Muscle of leg (tissue), 11 donors: Measurements from ENCODE around the gene ZBP1. TPM values are rescaled to one million over a fixed set of nuclear protein-coding genes. Genes with fewer than 3 reads are reported as not detected.

ENCODE experiments used
- DNase-seq: peaks from one replicate; pipeline ENCODE4 v3.0.0; 2013
- H3K27ac ChIP-seq: one replicate; pipeline ENCODE4 v1.5.1; 2013; ENCODE audit warnings: mild to moderate bottlenecking, low read length, control low read depth
- H3K27me3 ChIP-seq: one replicate; pipeline ENCODE4 v1.6.1; 2013; ENCODE audit warnings: low read length; ENCODE audit not compliant: control insufficient read depth, insufficient read depth
- H3K36me3 ChIP-seq: one replicate; pipeline ENCODE4 v1.6.1; 2013; ENCODE audit warnings: low read length; ENCODE audit not compliant: control insufficient read depth, insufficient read depth
- H3K4me1 ChIP-seq: one replicate; pipeline ENCODE4 v1.6.1; 2013; ENCODE audit warnings: low read length; ENCODE audit not compliant: control insufficient read depth, insufficient read depth
- H3K4me3 ChIP-seq: one replicate; pipeline ENCODE4 v1.5.1; 2013; ENCODE audit warnings: low read length, control low read depth
- H3K9me3 ChIP-seq: replicated peaks from 2 replicates; pipeline ENCODE4 v1.6.1; 2013; ENCODE audit warnings: low read depth, low read length; ENCODE audit not compliant: control insufficient read depth
- WGBS: methylation state at CpG from one replicate; pipeline ENCODE4 v1.1.5; 2013; ENCODE audit warnings: missing lambda C conversion rate; ENCODE audit not compliant: insufficient coverage; 5-methylcytosine and 5-hydroxymethylcytosine counted together
- polyA plus RNA-seq, 8 donors: library from polyadenylated mRNA; unstranded; fragments of 120-200 nt; gene quantifications; one replicate each; pipeline versions ENCODE4 v1.2.1 to v1.2.3, GENCODE V29; 2013; ENCODE audit warnings: inconsistent platforms in 1 of 8, low replicate concordance in 1 of 8; ENCODE audit not compliant: insufficient read length in 8 of 8, insufficient read depth in 1 of 8
- total RNA-seq: library from RNA; stranded (reverse); fragments of 120-200 nt; gene quantifications from one replicate; pipeline ENCODE4 v1.2.4, GENCODE V29; 2013

The ZBP1 gene
- total and polyA plus RNA-seq, 9 donors, result 0.04 to 0.18 (median 0.11) TPM; not detected in 3

DNA sequence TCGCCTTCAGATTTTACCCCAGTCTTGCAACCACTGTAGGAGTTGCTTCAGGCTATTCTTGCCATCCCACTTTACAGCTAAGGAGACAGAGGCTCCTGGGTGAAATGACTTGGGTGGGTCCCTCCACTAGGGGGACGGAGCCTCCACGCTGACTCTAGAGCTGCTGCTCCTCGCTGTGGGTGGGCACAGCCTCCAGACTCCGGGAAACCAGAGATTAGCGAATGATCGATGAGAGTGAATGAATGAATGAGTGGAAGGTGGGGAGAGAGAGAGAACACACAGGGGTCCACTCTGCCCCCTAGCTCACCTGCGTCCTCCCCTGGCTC is 10.4 kb downstream of the ZBP1 start:
- Histone ChIP-seq H3K27ac (no peak overlapping the region), H3K27me3 (peaks cover 6% of the 10 kb centered on the region), H3K4me3 (no peak overlapping the region), H3K9me3 (no peaks in the 10 kb centered on the region), H3K36me3 (no peaks in the 10 kb centered on the region), H3K4me1 (no peaks in the 10 kb centered on the region)
- no peak for DNase-seq
- 67% methylated on average over 6 of the region's 8 CpGs for WGBS

DNA sequence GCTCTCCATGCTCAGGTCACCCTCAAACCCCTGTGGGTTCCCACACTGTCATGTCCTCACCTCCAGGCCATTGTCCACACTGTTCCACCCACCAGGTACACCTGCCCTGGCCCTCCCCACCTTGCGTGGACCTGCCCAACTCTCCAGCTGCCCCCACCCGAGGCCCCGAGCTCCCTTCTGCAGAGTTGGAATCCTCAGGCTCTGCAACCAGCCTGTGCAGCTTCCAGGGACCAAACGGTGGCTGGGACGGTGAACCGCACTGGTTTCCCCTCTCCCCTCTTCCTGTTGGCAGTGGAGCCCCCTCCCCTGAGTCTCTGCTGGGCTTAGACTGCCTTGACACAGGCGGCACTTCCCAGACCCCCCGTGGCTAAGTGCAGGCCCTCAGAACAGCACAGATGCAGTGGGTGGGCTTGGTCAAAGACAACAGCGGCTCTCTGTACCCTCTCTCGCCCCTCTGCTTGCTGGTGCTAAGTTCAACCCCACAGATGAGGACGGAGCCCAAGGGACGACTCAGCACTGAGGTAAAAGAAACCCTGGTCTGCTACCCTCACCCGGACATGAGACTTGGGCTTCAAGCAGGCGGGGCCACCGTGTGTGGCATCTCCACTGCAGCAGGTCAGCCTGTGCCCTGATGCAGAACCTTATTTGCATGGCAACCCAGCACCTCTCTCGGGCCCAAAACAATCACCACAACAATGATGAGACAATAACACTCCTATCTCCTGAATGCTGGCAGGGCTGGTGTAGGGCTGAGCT is 11.0 kb downstream of the ZBP1 start:
- Histone ChIP-seq H3K36me3 (no peaks in the 10 kb centered on the region), H3K27me3 (peaks cover 6% of the 10 kb centered on the region), H3K27ac (no peak overlapping the region), H3K4me1 (no peaks in the 10 kb centered on the region), H3K9me3 (no peaks in the 10 kb centered on the region), H3K4me3 (no peak overlapping the region)
- DNase-seq, result no peak
- WGBS, result 67% methylated on average over 15 of the region's 16 CpGs

DNA sequence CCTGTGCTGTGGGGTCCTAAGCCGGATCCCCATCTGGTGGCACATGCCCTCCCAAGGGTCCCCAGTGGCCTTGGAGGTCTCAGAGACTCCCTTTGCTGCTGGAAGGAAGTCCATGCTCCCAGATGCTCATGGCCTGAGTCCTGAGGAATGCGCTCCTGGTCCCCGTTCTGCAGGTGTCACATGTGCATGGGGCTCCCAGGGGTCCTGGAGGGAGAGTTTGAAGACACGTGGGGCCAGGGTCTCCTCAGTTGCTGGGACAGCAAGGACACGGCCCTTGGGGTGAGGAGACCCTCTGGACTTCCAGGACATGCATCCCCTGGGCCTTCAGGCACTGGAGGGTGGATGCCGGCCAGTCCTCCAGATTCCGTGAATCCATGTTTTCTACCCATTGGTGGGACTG is 11.7 kb downstream of the ZBP1 start:
- no peak overlapping the region for H3K27ac ChIP-seq
- no peak for DNase-seq
- H3K9me3 ChIP-seq, result no peaks in the 10 kb centered on the region
- H3K36me3 ChIP-seq, result no peaks in the 10 kb centered on the region
- 67% methylated on average over 5 of the region's 7 CpGs for WGBS
- H3K27me3 ChIP-seq, result peaks cover 6% of the 10 kb centered on the region
- H3K4me1 ChIP-seq, result no peaks in the 10 kb centered on the region
- no peak overlapping the region for H3K4me3 ChIP-seq

- DNase-seq, result no peak
- no peaks in the 10 kb centered on the region for H3K36me3 ChIP-seq
- no peak overlapping the region for H3K27ac ChIP-seq
- WGBS, result no CpG with 5 or more reads among the region's 5 CpGs
- no peaks in the 10 kb centered on the region for H3K9me3 ChIP-seq
- no peak overlapping the region for H3K4me3 ChIP-seq
- no peaks in the 10 kb centered on the region for H3K4me1 ChIP-seq
- peaks cover 3% of the 10 kb centered on the region for H3K27me3 ChIP-seq
Observed at GRCh38 chr20:57605878-57606277, 14.3 kb downstream of the ZBP1 start.

DNA sequence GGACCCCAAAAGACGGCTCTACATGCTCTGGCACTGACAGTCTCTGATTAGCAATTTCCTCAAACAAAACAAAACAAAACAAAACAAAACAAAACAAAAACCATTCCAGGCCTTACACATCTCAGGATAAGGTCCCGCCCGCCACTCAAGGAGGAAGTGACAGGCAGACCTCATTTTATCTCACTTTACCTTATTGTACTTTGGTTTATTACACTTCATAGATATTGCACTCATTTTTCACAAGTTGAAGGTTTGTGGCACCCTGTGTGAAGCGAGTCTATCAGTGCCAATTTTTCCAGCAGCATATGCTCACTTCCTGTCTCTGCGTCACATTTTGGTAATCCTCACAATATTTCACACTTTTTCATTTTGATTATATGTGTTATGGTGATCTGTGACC is 15.2 kb downstream of the ZBP1 start:
- no peaks in the 10 kb centered on the region for H3K36me3 ChIP-seq
- no peaks in the 10 kb centered on the region for H3K9me3 ChIP-seq
- 78% methylated on average over 3 of the region's 5 CpGs for WGBS
- H3K27me3 ChIP-seq, result peaks cover 3% of the 10 kb centered on the region
- H3K4me3 ChIP-seq, result no peak overlapping the region
- no peak for DNase-seq
- H3K27ac ChIP-seq, result no peak overlapping the region
- H3K4me1 ChIP-seq, result no peaks in the 10 kb centered on the region

GRCh38 chr20:57603120-57603519 is 17.1 kb downstream of the ZBP1 start:
- 83% methylated on average over 10 of the region's 10 CpGs for WGBS
- H3K4me1 ChIP-seq, result no peaks in the 10 kb centered on the region
- no peaks in the 10 kb centered on the region for H3K27me3 ChIP-seq
- no peak for DNase-seq
- no peaks in the 10 kb centered on the region for H3K36me3 ChIP-seq
- H3K4me3 ChIP-seq, result no peak overlapping the region
- H3K27ac ChIP-seq, result no peak overlapping the region
- no peaks in the 10 kb centered on the region for H3K9me3 ChIP-seq

- 73% methylated on average over 5 of the region's 5 CpGs for WGBS
- Histone ChIP-seq H3K4me3 (no peak overlapping the region), H3K36me3 (no peaks in the 10 kb centered on the region), H3K4me1 (peaks cover 5% of the 10 kb centered on the region), H3K9me3 (no peaks in the 10 kb centered on the region), H3K27me3 (no peaks in the 10 kb centered on the region), H3K27ac (no peak overlapping the region)
- DNase-seq, result no peak
Observed at GRCh38 chr20:57601737-57602136, 18.5 kb downstream of the ZBP1 start.

DNA sequence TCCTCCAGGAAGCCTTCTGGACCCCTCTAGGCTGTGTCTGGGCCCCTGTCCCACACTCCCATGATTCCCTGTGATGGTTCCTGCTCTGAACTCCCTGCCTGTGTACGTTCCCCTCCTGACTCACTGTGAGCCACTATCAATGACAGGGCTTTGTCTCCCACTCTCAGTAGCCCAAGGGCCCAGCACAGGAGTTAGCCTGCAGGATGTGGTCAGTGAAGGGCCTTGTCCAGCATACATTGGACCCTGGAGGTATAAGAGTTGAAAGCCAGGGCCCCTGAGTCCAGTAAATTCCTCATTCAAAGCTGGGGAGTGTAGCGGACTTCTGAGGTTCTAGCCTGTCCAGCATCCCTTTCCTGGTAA is 19.0 kb downstream of the ZBP1 start:
- no CpG with 5 or more reads among the region's 2 CpGs for WGBS
- H3K9me3 ChIP-seq, result no peaks in the 10 kb centered on the region
- H3K27me3 ChIP-seq, result no peaks in the 10 kb centered on the region
- no peak overlapping the region for H3K4me3 ChIP-seq
- no peak overlapping the region for H3K27ac ChIP-seq
- DNase-seq, result no peak
- H3K36me3 ChIP-seq, result no peaks in the 10 kb centered on the region
- peaks cover 7% of the 10 kb centered on the region for H3K4me1 ChIP-seq

DNA sequence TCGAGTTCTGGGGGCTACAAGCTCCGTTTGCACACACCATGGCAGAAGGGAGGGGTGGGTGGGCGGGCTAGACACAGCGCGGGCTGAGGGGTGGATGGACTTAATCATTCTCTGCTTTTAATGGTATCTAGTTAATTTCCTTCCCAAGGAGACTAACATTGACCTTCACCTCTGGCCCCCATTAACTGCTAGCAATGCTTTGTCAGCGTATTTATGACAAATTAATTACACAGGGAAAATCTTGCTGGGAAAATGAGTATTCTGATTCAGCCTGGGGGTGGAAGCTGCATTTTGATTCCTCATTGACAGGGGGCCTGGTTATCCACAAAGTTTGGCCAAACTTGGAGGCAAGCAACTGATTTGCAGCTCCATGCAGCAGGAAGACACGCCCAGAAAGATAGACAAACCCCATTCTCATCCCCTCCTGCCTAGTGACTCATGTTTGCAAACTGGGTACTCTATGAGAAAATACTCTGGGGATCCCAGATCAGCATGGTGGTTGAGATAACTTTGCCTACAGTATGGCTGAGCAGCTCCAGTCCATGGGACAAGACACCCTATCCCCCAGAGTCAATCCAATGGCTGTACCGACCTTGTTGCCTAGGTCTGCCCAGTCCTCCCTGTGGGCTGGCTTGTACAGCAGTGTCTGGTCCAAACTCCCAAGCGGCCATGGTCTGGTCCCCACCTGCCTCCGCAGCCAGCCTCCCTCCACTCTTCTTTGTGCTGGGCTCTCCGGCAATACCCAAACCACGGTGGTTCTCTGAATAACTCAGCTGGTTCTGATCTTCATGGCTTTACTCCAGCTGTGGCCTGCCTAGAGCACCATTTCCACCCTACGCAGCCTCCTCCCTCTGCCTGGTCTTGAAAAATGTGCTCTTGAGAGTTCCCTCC is 19.7 kb downstream of the ZBP1 start:
- Histone ChIP-seq H3K9me3 (no peaks in the 10 kb centered on the region), H3K27ac (no peak overlapping the region), H3K36me3 (no peaks in the 10 kb centered on the region), H3K4me1 (peaks cover 7% of the 10 kb centered on the region), H3K4me3 (no peak overlapping the region), H3K27me3 (no peaks in the 10 kb centered on the region)
- no peak for DNase-seq
- WGBS, result 79% methylated on average over 7 of the region's 13 CpGs

DNA sequence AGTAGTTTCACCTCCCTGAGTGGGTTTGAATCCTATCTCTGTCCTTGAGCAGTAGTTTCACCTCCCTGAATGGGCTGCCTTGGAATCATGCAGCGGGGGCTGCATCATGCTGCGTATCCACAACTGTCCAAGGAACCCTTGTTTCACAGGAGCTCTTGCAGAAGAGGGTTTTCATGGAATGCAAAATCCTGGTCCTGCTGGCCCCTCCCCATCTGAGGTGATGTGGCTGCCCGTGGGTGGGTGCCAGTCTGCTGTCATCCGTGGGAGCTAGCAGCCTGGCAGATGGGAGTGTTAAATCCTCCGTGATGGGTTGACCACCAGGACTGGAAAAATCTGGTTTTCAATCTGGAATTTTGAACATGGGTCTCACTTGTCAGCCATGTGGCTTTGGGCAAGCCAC is 21.7 kb downstream of the ZBP1 start:
- H3K27me3 ChIP-seq, result no peaks in the 10 kb centered on the region
- no peaks in the 10 kb centered on the region for H3K9me3 ChIP-seq
- H3K4me3 ChIP-seq, result no peak overlapping the region
- 55% methylated on average over 4 of the region's 5 CpGs for WGBS
- no peak overlapping the region for H3K27ac ChIP-seq
- DNase-seq, result no peak
- H3K4me1 ChIP-seq, result peaks cover 10% of the 10 kb centered on the region
- H3K36me3 ChIP-seq, result no peaks in the 10 kb centered on the region
